Neural cell (in vitro differentiated cells): ENCODE data around the gene RHEX.

Experiments
- CTCF ChIP-seq: fragments of 450-650 bp; IDR thresholded peaks from 2 replicates; pipeline ENCODE4 v1.5.1; 2014; ENCODE audit warnings: antibody characterized with exemption, mild to moderate bottlenecking, moderate library complexity; ENCODE audit not compliant: poor library complexity, severe bottlenecking
- EP300 ChIP-seq: fragments of 450-650 bp; conservative IDR thresholded peaks from 2 replicates; pipeline ENCODE4 v1.6.1; 2014; ENCODE audit warnings: antibody characterized with exemption, mild to moderate bottlenecking, moderate library complexity; ENCODE audit not compliant: poor library complexity, severe bottlenecking
- POLR2AphosphoS5 ChIP-seq: IDR thresholded peaks from 2 replicates; pipeline ENCODE4 v1.6.1; 2012
- RAD21 ChIP-seq: fragments of 450-650 bp; conservative IDR thresholded peaks from 2 replicates; pipeline ENCODE4 v1.6.1; 2014; ENCODE audit warnings: antibody characterized with exemption, mild to moderate bottlenecking, moderate library complexity
- TAF1 ChIP-seq: IDR thresholded peaks from 2 replicates; pipeline ENCODE4 v1.6.1; 2012; ENCODE audit warnings: low read depth

- TF ChIP-seq CTCF (no peak), POLR2AphosphoS5 (no peak), RAD21 (no peak), EP300 (no peak), TAF1 (no peak)
These were observed 17.9 kb upstream of the RHEX start for GRCh38 chr1:206035027-206035426.
